ENCODE results near the gene SLC16A2.

The SLC16A2 gene

DNA sequence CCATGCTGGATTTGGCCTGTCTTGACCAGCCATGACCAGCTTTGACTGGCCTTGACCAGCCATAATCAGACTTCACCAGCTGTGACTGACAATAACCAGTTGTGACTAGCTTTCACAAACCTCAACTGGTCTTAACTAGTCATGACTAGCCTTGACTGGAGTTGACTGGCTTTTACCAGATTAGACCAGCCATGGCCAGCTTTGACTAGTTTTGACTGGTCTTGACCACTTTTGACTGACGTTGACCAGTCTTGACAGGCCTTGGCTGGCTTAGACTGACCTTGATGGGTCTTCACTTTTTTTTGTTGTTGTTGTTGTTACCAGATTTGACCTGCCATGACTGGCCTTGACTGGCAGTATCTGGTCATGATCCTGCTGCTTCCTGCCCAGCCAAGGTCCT lies 125.7 kb downstream of the SLC16A2 start:
- no peak for ATAC-seq
- TF ChIP-seq ZNF8 (CRISPR knock-in tag; IDR thresholded peaks at IDR 0.05) (no peak), PATZ1 (CRISPR knock-in tag; IDR thresholded peaks at IDR 0.05; ENCODE audit: borderline replicate concordance) (no peak), ZNF70 (CRISPR knock-in tag; IDR thresholded peaks at IDR 0.05) (no peak), TCF4 (CRISPR knock-in tag; IDR thresholded peaks at IDR 0.05; ENCODE audit: borderline replicate concordance) (no peak), PPARA (CRISPR knock-in tag; IDR thresholded peaks at IDR 0.05; ENCODE audit: borderline replicate concordance) (no peak), BACH2 (CRISPR knock-in tag; IDR thresholded peaks at IDR 0.05; ENCODE audit: borderline replicate concordance) (no peak), CSDC2 (CRISPR knock-in tag; IDR thresholded peaks at IDR 0.05) (no peak), ESRRG (CRISPR knock-in tag; IDR thresholded peaks at IDR 0.05) (no peak), CREB5 (CRISPR knock-in tag; IDR thresholded peaks at IDR 0.05; ENCODE audit: low read depth) (no peak), OSR1 (CRISPR knock-in tag; IDR thresholded peaks at IDR 0.05) (no peak), RARB (CRISPR knock-in tag; IDR thresholded peaks at IDR 0.05) (no peak), ZNF565 (CRISPR knock-in tag; conservative IDR thresholded peaks at IDR 0.05; ENCODE audit: low read depth) (no peak), ZFP3 (CRISPR knock-in tag; IDR thresholded peaks at IDR 0.05) (no peak), SNAI2 (CRISPR knock-in tag; IDR thresholded peaks at IDR 0.05) (no peak), TOX (CRISPR knock-in tag; IDR thresholded peaks at IDR 0.05; ENCODE audit: borderline replicate concordance) (no peak)
- TF ChIP-seq, protein P1, sequence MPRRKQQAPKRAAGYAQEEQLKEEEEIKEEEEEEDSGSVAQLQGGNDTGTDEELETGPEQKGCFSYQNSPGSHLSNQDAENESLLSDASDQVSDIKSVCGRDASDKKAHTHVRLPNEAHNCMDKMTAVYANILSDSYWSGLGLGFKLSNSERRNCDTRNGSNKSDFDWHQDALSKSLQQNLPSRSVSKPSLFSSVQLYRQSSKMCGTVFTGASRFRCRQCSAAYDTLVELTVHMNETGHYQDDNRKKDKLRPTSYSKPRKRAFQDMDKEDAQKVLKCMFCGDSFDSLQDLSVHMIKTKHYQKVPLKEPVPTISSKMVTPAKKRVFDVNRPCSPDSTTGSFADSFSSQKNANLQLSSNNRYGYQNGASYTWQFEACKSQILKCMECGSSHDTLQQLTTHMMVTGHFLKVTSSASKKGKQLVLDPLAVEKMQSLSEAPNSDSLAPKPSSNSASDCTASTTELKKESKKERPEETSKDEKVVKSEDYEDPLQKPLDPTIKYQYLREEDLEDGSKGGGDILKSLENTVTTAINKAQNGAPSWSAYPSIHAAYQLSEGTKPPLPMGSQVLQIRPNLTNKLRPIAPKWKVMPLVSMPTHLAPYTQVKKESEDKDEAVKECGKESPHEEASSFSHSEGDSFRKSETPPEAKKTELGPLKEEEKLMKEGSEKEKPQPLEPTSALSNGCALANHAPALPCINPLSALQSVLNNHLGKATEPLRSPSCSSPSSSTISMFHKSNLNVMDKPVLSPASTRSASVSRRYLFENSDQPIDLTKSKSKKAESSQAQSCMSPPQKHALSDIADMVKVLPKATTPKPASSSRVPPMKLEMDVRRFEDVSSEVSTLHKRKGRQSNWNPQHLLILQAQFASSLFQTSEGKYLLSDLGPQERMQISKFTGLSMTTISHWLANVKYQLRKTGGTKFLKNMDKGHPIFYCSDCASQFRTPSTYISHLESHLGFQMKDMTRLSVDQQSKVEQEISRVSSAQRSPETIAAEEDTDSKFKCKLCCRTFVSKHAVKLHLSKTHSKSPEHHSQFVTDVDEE (CRISPR knock-in tag; IDR thresholded peaks at IDR 0.05): no peak

DNA sequence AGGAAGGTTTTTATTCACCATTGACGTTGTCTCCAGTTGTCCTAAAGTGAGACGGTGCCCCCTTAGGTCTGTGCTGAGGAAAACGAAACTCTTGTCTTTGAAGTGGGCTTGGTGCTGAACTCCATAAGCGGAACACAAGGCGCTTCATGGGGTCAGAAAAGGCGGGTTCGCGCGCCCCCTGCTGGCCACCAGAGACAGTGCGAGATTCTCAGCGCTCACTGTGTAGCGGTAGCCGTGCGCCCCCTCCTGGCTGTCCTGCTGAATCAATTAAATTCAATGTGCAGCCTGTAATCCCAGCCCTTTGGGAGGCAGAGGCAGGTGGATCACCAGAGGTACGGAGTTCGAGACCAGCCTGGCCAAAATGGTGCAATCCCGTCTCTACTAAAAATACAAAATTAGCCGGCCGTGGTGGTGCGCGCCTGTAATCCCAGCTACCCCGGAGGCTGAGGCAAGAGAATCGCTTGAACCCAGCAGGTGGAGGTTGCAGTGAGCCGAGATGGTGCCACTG lies 129.1 kb downstream of the SLC16A2 start:
- ATAC-seq: peak; percentile 97
- TF ChIP-seq ZFP30 (CRISPR knock-in tag; IDR thresholded peaks at IDR 0.05): no peak
- no peak for TF ChIP-seq ZNF8 (CRISPR knock-in tag; IDR thresholded peaks at IDR 0.05)
- TF ChIP-seq ZNF70 (CRISPR knock-in tag; IDR thresholded peaks at IDR 0.05): no peak
- TF ChIP-seq GLIS3 (CRISPR knock-in tag; IDR thresholded peaks at IDR 0.05): no peak

- no peak for TF ChIP-seq CREB5 (CRISPR knock-in tag; IDR thresholded peaks at IDR 0.05; ENCODE audit: low read depth)
- no peak for TF ChIP-seq ESRRG (CRISPR knock-in tag; IDR thresholded peaks at IDR 0.05)
- no peak for TF ChIP-seq ZC3H10 (CRISPR knock-in tag; IDR thresholded peaks at IDR 0.05)
- TF ChIP-seq, protein P1 (CRISPR knock-in tag; IDR thresholded peaks at IDR 0.05): no peak
- TF ChIP-seq CSDC2 (CRISPR knock-in tag; IDR thresholded peaks at IDR 0.05): no peak
- TF ChIP-seq GLIS3 (CRISPR knock-in tag; IDR thresholded peaks at IDR 0.05): no peak
- no peak for TF ChIP-seq SNAI2 (CRISPR knock-in tag; IDR thresholded peaks at IDR 0.05)
- TF ChIP-seq BACH2 (CRISPR knock-in tag; IDR thresholded peaks at IDR 0.05; ENCODE audit: borderline replicate concordance): no peak
- no peak for TF ChIP-seq ZNF70 (CRISPR knock-in tag; IDR thresholded peaks at IDR 0.05)
- TF ChIP-seq POU6F1 (CRISPR knock-in tag; IDR thresholded peaks at IDR 0.05; ENCODE audit: borderline replicate concordance, low read depth): no peak
- no peak for TF ChIP-seq TCF4 (CRISPR knock-in tag; IDR thresholded peaks at IDR 0.05; ENCODE audit: borderline replicate concordance)
- no peak for TF ChIP-seq ARNTL (CRISPR knock-in tag; IDR thresholded peaks at IDR 0.05; ENCODE audit: borderline replicate concordance, low read depth)
- TF ChIP-seq RARB (CRISPR knock-in tag; IDR thresholded peaks at IDR 0.05): no peak
- no peak for ATAC-seq
Observed at GRCh38 chrX:74551934-74552333, 130.6 kb downstream of the SLC16A2 start.

Measured in SK-N-SH treated with all-trans-retinoic acid at 6 μM for 48 hours (cell line).